Measurements from ENCODE around the gene PGBD5.
A peak's percentile ranks its signal among the peaks of the same experiment; 100 is the strongest.

The PGBD5 gene

GRCh38 chr1:230375147-230375546 lies 51.0 kb downstream of the PGBD5 start:
- DNase-seq = no peak

GRCh38 chr1:230371923-230372703 lies 54.0 kb downstream of the PGBD5 start:
- no peak for DNase-seq

GRCh38 chr1:230370109-230370508 lies 56.0 kb downstream of the PGBD5 start:
- no peak for DNase-seq

- no peak for DNase-seq
Observed at GRCh38 chr1:230368871-230369270, 57.3 kb downstream of the PGBD5 start.

GRCh38 chr1:230368363-230368762 lies 57.8 kb downstream of the PGBD5 start:
- no peak for DNase-seq

- no peak for DNase-seq
Observed at GRCh38 chr1:230366504-230366915, 59.6 kb downstream of the PGBD5 start.

GRCh38 chr1:230365723-230366307 lies 60.3 kb downstream of the PGBD5 start:
- no peak for DNase-seq

- DNase-seq = no peak
Observed at GRCh38 chr1:230362949-230363348, 63.2 kb downstream of the PGBD5 start.

GRCh38 chr1:230361941-230362340 lies 64.2 kb downstream of the PGBD5 start:
- no peak for DNase-seq

GRCh38 chr1:230359992-230360668 lies 66.0 kb downstream of the PGBD5 start:
- no peak for DNase-seq

- no peak for DNase-seq
Observed at GRCh38 chr1:230356869-230357794, 69.0 kb downstream of the PGBD5 start.

- DNase-seq = peak in 1 of 2 experiments; percentile 59
Observed at GRCh38 chr1:230356190-230356589, 69.9 kb downstream of the PGBD5 start.

- no peak for DNase-seq
Observed at GRCh38 chr1:230355594-230355993, 70.5 kb downstream of the PGBD5 start.

GRCh38 chr1:230355128-230355527 lies 71.0 kb downstream of the PGBD5 start:
- no peak for DNase-seq

- no peak for DNase-seq
Observed at GRCh38 chr1:230354005-230354404, 72.1 kb downstream of the PGBD5 start.

- DNase-seq = no peak
Observed at GRCh38 chr1:230352537-230352936, 73.6 kb downstream of the PGBD5 start.

GRCh38 chr1:230351983-230352382 lies 74.1 kb downstream of the PGBD5 start:
- no peak for DNase-seq

- no peak for DNase-seq
Observed at GRCh38 chr1:230351514-230351913, 74.6 kb downstream of the PGBD5 start.

GRCh38 chr1:230350208-230350921 lies 75.8 kb downstream of the PGBD5 start:
- DNase-seq = peak; percentile 79 to 92

- DNase-seq = peak; percentile 52 to 74
Observed at GRCh38 chr1:230349020-230349393, 77.1 kb downstream of the PGBD5 start.

GRCh38 chr1:230348386-230349019 lies 77.6 kb downstream of the PGBD5 start:
- DNase-seq = peak; percentile 52 to 75

- no peak for DNase-seq
Observed at GRCh38 chr1:230347896-230348295, 78.2 kb downstream of the PGBD5 start.

All from NCI-H446 (cell line).